ELR (cell line): ENCODE measurements around the gene CELSR2.
A peak's percentile ranks its signal among the peaks of the same experiment; 100 is the strongest.

Experiments used
- DNase-seq: peaks from one replicate; pipeline ENCODE4 v3.0.0-alpha.2; 2015; ENCODE audit warnings: low read depth

The CELSR2 gene

GRCh38 chr1:109252167-109252892, 3.0 kb downstream of the CELSR2 start:
- DNase-seq: no peak

DNA sequence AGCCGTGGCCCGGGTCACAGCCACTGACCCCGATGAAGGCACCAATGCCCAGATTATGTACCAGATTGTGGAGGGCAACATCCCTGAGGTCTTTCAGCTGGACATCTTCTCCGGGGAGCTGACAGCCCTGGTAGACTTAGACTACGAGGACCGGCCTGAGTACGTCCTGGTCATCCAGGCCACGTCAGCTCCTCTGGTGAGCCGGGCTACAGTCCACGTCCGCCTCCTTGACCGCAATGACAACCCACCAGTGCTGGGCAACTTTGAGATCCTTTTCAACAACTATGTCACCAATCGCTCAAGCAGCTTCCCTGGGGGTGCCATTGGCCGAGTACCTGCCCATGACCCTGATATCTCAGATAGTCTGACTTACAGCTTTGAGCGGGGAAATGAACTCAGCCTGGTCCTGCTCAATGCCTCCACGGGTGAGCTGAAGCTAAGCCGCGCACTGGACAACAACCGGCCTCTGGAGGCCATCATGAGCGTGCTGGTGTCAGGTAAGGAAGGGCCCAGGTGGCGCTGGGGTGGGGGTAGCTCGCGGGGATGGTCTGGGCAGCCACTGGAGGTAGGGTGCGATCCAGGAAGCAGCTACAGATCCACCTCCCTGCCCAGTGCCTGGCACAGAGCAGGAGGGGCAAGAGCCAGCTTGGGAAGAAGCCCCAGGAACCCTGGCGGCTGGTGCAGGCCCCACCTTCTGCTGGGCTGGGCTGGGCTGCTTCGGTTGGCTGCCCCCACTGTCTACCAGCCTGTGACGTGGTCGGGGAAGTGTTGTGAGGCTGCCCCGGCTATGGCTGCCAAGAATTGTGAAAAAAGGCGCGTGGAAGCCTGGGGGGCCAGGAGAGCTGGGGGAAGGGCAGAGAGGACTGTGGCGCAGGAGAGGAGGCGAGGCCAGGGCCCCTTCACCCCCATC, 3.8 kb downstream of the CELSR2 start:
- no peak for DNase-seq

GRCh38 chr1:109253803-109254620, 4.7 kb downstream of the CELSR2 start:
- no peak for DNase-seq

- DNase-seq: no peak
These were observed 5.3 kb downstream of the CELSR2 start for GRCh38 chr1:109254621-109255096.

- DNase-seq: no peak
These were observed 5.8 kb downstream of the CELSR2 start for GRCh38 chr1:109255097-109255651.

- no peak for DNase-seq
These were observed 6.3 kb downstream of the CELSR2 start for GRCh38 chr1:109255678-109256077.

- no peak for DNase-seq
These were observed 6.7 kb downstream of the CELSR2 start for GRCh38 chr1:109256085-109256484.

GRCh38 chr1:109256971-109257681, 7.8 kb downstream of the CELSR2 start:
- DNase-seq: peak; percentile 92

- DNase-seq: no peak
These were observed 8.5 kb downstream of the CELSR2 start for GRCh38 chr1:109257682-109258421.

DNA sequence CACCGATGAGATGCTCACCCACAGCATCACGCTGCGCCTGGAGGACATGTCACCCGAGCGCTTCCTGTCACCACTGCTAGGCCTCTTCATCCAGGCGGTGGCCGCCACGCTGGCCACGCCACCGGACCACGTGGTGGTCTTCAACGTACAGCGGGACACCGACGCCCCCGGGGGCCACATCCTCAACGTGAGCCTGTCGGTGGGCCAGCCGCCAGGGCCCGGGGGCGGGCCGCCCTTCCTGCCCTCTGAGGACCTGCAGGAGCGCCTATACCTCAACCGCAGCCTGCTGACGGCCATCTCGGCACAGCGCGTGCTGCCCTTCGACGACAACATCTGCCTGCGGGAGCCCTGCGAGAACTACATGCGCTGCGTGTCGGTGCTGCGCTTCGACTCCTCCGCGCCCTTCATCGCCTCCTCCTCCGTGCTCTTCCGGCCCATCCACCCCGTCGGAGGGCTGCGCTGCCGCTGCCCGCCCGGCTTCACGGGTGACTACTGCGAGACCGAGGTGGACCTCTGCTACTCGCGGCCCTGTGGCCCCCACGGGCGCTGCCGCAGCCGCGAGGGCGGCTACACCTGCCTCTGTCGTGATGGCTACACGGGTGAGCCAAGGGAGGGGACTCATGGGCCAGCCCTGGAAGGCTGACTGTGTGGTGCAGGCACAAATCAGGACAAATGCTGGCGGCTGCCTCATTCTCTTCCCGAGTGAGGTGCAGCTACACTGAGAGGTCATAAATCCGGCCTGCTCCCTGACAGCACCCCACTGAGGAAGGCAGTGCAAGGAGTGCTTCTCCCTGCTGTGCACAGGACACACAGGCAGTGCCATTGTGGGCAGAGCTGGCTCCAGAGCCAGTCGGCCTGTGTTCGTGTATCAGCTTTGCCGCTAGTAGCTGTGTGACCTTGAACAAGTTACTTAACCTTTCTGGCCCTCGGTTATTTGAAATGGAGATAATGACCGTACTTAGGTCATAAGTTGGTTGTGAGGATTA, 9.4 kb downstream of the CELSR2 start:
- no peak for DNase-seq

DNA sequence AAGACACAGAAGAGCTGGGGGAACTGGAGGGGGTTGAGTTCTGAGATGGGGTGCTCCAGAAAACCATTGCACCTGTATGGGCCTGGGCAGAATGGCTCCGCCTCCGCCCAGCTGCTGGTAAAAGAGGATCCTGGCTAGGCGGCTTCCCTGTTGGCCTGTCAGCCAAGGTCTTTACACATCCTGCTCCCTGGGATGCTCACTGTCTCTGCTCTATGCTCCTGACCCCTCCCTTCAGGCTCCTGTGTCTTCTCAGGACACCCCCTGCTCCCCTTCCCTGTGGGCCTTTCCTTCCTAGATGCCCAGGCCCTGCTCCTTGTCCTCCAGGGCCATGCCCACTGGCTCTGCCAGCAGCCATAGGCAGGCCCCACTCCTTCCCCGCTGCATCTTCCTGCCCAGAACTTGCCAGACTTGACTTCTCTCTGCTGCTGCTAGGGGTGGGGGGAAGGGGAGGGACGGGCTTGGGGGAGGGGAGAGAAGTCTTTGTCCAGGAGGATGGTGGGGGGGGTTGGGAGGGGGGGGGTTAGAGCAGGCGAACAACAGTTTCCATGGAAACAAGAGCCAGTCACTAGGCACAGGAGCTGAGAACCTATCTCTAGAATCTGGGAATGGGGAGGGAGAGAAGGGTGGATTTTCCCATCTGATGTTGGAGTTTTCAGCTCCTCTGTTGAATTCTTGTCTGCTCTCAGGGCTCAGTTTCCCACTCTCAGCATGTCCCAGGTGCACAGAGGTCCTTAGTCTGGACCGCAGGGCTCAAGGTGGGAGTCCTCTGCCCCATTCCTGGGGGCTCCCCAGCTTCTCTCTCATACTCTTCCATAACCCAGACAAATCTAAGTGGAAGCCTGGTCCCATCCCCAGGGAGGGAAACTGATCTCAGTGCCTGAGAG, 10.6 kb downstream of the CELSR2 start:
- no peak for DNase-seq

DNA sequence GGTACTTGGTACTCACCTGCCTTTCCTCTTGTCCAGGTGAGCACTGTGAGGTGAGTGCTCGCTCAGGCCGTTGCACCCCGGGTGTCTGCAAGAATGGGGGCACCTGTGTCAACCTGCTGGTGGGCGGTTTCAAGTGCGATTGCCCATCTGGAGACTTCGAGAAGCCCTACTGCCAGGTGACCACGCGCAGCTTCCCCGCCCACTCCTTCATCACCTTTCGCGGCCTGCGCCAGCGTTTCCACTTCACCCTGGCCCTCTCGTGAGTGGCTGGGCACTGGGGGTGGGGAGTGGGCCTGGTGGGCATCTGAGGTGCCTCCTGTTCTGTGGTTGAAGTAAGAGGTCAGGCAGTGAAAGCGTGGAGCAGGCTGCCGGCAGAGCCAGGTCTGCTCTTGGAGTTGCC, 11.7 kb downstream of the CELSR2 start:
- no peak for DNase-seq

DNA sequence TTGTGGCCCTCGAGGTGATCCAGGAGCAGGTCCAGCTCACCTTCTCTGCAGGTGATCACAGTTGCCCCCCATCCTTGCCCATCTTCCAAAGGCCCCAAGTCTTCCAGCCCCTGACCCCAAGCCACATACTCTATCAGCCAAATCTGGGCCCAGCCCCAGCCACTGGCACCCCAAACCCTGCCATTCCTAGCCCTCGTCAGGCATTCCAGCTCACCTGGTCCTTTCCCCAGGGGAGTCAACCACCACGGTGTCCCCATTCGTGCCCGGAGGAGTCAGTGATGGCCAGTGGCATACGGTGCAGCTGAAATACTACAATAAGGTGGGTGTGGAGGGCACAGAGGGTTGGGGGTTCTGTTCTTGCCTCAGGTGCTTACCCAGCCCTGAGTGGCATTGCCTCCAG, 12.2 kb downstream of the CELSR2 start:
- no peak for DNase-seq

- DNase-seq: no peak
These were observed 13.1 kb downstream of the CELSR2 start for GRCh38 chr1:109262231-109263055.

DNA sequence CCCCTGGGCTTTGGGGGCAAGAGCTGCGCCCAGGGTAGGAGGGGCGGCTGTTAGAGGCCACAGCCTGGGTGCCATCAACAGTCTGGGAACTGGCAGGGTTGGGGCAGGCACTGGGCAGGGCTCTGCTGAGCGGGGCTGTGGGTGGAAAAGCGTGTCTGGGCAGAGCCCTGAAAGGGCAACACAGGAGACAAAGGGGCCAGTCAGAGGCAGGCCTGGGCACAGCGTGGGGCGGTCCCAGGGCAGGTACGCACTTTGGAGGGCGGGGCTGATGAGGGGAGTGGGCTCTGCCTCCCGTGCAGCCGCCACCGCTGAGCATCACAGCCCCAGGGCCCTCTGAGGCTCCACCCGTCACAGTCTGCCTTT, 13.9 kb downstream of the CELSR2 start:
- DNase-seq: no peak

GRCh38 chr1:109263597-109264378, 14.4 kb downstream of the CELSR2 start:
- peak; percentile 95 for DNase-seq

DNA sequence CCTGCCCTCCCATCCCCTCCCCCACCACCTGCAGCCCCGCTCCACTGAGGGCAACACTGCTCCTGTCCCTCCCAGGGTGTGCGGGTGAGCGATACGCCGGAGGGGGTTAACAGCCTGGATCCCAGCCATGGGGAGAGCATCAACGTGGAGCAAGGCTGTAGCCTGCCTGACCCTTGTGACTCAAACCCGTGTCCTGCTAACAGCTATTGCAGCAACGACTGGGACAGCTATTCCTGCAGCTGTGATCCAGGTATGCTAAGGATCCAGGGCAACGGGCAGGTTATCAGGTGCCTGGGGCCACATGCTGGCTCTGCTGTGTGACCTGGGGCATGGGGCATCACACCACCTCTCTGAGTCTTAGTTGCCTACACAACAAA, 15.0 kb downstream of the CELSR2 start:
- DNase-seq: no peak
